ENCODE measurements around the gene ZNF664.

ZNF664 gene

DNA sequence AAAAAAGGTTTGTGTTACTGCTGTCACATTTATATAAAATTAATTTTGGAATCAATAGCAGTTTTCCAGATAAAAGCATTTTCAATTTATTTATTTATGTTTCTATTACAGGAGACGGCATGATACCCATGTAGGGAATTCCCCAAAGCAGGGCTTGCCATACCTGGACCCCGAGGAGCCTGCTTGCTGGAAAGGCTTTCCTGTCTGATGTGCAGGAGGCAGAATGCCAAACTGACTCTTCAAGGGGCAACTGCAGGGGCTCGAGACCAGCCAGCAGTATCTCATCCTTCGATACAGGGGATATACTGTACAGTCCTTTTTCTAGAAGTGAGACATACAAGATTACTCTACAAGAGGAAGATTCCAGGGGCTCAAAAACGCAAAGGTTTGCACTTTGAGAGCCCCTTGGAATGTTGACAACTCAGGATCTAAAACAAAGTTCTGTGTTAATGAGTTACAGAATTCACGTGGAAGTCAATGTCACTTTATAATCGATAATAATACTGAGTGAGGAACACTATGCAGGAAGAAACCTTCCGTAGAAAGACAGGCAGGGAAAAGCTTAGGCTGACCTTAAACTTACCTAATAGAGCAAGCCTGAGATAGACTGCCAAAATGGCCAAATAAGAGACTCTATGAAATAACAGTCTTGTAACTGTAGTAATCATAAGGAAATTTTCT lies 38.6 kb downstream of the ZNF664 start:
- ATAC-seq (no peak), DNase-seq (no peak)
- H3K9me3 Mint-ChIP-seq: no peaks in the 10 kb centered on the region
- peaks cover 15% of the 10 kb centered on the region for H3K4me1 Mint-ChIP-seq
- H3K36me3 Mint-ChIP-seq (ENCODE audit: low read depth): peaks cover 20% of the 10 kb centered on the region
- no peak overlapping the region for H3K4me3 Mint-ChIP-seq
- H3K27me3 Mint-ChIP-seq: no peaks in the 10 kb centered on the region
- H3K27ac Mint-ChIP-seq: no peak overlapping the region

DNA sequence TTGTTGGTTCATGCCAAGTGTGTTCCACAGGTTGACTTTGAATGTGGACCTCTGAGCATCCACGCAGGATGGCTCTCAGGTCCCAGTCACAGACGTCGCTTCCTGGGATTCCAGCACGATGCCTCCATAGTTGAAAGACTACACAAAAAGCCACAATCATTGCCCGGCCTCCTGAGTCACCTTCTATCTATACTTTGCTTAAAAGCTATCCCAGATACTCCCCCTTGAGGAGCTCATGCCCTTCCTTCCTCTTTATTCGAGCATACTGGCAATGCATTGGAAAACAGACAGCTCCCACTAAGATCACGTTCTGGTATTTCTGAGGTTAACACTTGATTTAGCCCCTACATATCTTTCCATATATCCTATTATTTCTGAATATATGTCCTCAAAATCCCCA lies 40.1 kb downstream of the ZNF664 start:
- no peak for ATAC-seq
- no peaks in the 10 kb centered on the region for H3K27me3 Mint-ChIP-seq
- no peaks in the 10 kb centered on the region for H3K9me3 Mint-ChIP-seq
- no peak for DNase-seq
- peaks cover 20% of the 10 kb centered on the region for H3K36me3 Mint-ChIP-seq (ENCODE audit: low read depth)
- no peak overlapping the region for H3K27ac Mint-ChIP-seq
- no peak overlapping the region for H3K4me3 Mint-ChIP-seq
- peaks cover 6% of the 10 kb centered on the region for H3K4me1 Mint-ChIP-seq

DNA sequence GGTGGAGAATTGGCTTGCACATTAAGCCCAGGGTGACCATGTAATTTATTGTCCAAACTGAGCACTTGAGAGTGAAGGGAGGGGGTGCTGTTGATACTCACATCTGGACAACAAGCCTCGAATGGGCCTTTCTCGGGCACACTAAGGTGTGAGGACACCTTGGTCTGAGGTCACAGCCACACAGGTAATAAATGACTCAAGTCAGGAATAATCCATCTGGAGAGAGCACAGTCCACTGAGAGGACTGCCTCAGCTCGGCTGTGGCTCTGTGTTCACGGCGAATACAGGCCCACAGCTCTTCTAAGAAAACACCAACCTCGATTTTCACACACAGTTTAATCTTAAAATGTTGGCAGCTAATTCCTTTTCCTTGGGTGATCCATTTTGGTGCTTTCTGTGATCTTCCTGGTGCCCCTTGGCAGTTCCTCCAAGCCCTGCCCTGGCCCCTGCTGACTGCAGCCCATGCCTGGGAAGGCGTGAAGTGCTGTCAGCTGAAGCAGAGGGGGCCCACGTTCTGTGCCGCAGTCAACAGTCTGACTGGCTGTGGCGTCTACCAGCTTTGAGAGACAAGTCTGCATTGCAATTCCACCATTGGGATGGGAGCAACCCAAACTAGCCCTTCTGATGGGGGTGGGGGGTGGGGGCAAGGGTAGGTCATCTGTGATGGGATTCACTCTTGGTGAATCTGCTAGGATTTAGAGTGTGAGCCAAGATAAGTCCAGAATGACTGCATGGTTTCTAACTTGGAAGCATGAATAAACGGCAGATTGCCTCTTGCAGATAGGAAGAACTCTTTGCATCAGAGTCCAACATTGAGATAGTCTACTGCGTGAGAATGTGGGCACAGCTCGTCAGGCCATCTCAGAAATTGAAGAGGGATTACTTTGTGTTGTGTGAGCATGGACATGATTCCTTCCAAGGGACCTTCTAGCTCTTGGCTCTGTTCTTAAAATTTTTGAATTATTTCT lies 42.8 kb downstream of the ZNF664 start:
- Mint-ChIP-seq H3K36me3 (ENCODE audit: low read depth) (peaks cover 10% of the 10 kb centered on the region), H3K9me3 (no peaks in the 10 kb centered on the region), H3K4me1 (peaks cover 3% of the 10 kb centered on the region), H3K27ac (no peak overlapping the region), H3K27me3 (no peaks in the 10 kb centered on the region), H3K4me3 (no peak overlapping the region)
- no peak for DNase-seq
- ATAC-seq: no peak

DNA sequence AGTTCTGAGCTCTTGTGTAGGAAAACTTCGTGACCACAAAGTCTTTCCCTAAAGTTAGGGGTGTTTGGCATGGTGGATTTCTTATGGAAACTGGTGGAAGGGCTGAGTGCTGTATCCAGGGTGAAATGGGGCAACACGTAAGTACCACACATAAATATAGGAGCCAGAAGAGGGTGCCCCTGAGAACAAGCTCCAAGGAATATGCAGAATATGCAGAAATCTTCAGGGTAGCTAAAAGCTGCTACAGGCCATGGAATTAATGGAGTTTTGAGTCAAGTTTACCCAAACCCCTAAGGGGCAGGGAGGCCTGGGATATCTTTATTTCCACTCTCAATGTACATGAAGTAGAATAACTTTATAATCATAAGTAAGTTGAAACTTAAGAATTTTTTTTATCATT lies 44.0 kb downstream of the ZNF664 start:
- Mint-ChIP-seq H3K27me3 (no peaks in the 10 kb centered on the region), H3K4me1 (peaks cover 3% of the 10 kb centered on the region), H3K9me3 (no peaks in the 10 kb centered on the region), H3K4me3 (no peak overlapping the region), H3K27ac (no peak overlapping the region), H3K36me3 (ENCODE audit: low read depth) (peaks cover 6% of the 10 kb centered on the region)
- ATAC-seq (no peak), DNase-seq (no peak)

DNA sequence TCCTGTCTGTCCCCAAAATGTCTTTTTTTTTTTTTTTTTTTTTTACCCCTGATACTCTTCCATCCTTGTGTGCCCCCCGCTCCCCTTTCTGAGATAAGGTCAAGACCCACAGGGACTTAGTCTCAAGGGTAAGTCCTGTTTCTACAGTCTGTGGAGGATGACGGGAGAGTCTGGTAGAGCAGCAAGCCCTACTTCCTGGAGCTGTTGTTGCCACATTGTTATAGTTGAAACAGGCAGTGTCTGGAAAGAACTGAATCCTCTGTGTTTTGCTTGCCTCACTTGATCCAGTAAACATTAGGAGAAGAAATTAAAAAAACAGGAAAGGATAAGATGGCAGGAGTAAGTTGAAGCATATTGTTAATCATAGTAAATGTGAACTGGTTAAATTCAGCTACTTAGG lies 45.5 kb downstream of the ZNF664 start:
- Mint-ChIP-seq H3K9me3 (no peaks in the 10 kb centered on the region), H3K27ac (no peak overlapping the region), H3K4me1 (peaks cover 3% of the 10 kb centered on the region), H3K4me3 (no peak overlapping the region), H3K27me3 (no peaks in the 10 kb centered on the region), H3K36me3 (ENCODE audit: low read depth) (no peaks in the 10 kb centered on the region)
- no peak for DNase-seq
- ATAC-seq: no peak

DNA sequence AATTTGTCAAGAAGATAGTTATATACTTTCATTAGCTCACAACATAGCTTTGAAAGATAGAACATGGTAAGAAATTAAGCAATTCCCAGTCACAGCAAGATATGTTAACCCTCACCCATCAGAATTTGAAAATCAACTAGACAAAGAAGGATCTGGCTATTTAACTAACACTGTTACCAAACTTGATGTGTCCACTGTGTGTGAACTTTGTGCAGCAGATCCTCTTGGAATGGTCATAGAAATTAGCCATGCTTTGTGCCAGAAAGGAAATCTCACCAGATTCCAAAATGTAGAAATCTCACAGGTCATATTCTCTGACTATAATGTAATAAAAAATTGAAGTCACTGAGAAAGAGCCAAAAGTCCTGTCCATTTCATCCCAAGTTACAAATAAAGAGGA lies 46.1 kb downstream of the ZNF664 start:
- H3K4me1 Mint-ChIP-seq: peaks cover 3% of the 10 kb centered on the region
- no peak for ATAC-seq
- no peaks in the 10 kb centered on the region for H3K27me3 Mint-ChIP-seq
- no peak overlapping the region for H3K27ac Mint-ChIP-seq
- no peak for DNase-seq
- no peaks in the 10 kb centered on the region for H3K36me3 Mint-ChIP-seq (ENCODE audit: low read depth)
- no peaks in the 10 kb centered on the region for H3K9me3 Mint-ChIP-seq
- no peak overlapping the region for H3K4me3 Mint-ChIP-seq

DNA sequence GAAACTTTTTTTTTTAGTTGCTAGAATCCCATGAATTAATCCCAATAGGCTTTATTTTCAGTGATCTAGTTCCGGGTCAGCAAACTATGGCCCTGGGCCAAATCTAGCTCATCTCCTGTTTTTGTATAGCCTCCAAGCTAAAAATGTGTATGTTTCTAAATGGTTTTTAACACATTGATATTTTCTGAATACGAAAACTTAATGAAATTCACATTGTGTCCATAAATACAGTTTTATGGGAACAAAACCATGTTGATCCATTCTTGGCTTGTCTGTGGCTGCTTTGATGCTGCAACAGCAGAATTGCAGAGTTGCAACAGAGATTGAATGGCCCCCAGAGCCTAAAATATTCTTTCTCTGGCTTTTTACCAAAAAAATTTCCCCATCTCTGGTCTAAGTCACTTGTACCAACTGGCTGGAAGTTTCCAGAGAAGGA lies 47.5 kb downstream of the ZNF664 start:
- Mint-ChIP-seq H3K27ac (no peak overlapping the region), H3K27me3 (no peaks in the 10 kb centered on the region), H3K9me3 (no peaks in the 10 kb centered on the region), H3K4me3 (no peak overlapping the region), H3K36me3 (ENCODE audit: low read depth) (no peaks in the 10 kb centered on the region), H3K4me1 (no peaks in the 10 kb centered on the region)
- DNase-seq (no peak), ATAC-seq (no peak)

DNA sequence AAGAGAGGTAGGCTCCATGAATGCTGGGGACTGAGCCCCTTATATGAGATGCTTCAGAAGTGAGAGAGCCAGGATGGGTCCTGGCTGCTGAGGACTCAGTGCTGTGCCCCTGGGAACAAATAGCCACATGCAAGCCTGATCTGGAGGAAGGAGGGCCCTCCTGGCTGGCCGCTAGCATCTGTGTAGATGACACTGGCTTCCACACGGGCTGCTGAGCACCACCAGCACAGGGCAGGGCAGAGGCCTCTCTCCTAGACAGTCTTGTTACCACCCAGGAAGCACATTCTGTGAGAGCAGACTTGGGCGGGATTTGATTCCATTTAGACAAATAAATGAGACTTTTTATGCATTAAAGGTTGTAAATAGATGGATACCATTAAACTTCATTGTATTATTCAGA lies 48.0 kb downstream of the ZNF664 start:
- H3K4me1 Mint-ChIP-seq: no peaks in the 10 kb centered on the region
- H3K27ac Mint-ChIP-seq: no peak overlapping the region
- no peaks in the 10 kb centered on the region for H3K27me3 Mint-ChIP-seq
- ATAC-seq (no peak), DNase-seq (no peak)
- no peaks in the 10 kb centered on the region for H3K9me3 Mint-ChIP-seq
- no peaks in the 10 kb centered on the region for H3K36me3 Mint-ChIP-seq (ENCODE audit: low read depth)
- H3K4me3 Mint-ChIP-seq: no peak overlapping the region

DNA sequence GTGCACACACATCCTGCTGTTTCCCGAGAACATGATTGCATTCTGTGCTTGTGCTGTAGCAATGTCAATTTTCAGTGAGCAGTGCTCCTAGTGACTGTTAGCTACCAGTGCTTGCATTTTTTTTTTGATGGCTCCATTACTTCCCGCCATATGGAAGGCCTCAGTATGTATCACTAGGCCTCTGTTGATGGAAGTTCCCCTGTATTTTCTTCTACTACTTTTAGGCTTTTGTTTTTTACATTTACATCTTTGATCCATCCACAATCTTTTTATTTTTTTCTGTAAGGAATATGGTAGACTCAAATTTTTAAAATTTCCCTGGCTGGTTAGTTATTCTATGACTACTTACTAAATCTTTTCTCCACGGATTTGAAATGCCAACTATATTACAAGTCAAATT lies 49.1 kb downstream of the ZNF664 start:
- ATAC-seq: no peak
- no peak for DNase-seq
- H3K9me3 Mint-ChIP-seq: no peaks in the 10 kb centered on the region
- no peak overlapping the region for H3K4me3 Mint-ChIP-seq
- H3K27me3 Mint-ChIP-seq: no peaks in the 10 kb centered on the region
- no peaks in the 10 kb centered on the region for H3K36me3 Mint-ChIP-seq (ENCODE audit: low read depth)
- H3K27ac Mint-ChIP-seq: no peak overlapping the region
- H3K4me1 Mint-ChIP-seq: no peaks in the 10 kb centered on the region

DNA sequence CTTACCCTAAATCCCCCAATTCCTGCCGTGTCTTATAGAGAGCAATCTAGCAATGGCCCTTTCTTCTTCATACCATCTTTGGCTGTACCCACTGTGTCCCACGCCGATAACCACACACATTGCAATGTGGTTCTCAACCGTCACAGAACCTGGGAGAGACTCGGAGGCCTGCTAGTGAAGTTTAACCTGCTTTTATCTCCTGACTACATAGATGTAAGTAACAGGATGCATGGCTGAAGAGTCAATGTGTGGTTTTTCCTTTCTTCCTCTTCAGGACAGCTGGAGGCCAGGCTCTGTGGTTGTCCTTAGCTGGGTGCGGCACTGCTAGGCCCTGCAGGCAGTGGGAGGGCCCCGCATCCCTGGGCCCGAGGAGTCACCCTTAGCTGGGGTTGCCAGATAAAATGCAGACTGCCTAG lies 51.3 kb downstream of the ZNF664 start:
- Mint-ChIP-seq H3K4me1 (no peaks in the 10 kb centered on the region), H3K9me3 (no peaks in the 10 kb centered on the region), H3K27me3 (no peaks in the 10 kb centered on the region), H3K36me3 (ENCODE audit: low read depth) (no peaks in the 10 kb centered on the region), H3K4me3 (no peak overlapping the region), H3K27ac (no peak overlapping the region)
- ATAC-seq: no peak
- DNase-seq: no peak

DNA sequence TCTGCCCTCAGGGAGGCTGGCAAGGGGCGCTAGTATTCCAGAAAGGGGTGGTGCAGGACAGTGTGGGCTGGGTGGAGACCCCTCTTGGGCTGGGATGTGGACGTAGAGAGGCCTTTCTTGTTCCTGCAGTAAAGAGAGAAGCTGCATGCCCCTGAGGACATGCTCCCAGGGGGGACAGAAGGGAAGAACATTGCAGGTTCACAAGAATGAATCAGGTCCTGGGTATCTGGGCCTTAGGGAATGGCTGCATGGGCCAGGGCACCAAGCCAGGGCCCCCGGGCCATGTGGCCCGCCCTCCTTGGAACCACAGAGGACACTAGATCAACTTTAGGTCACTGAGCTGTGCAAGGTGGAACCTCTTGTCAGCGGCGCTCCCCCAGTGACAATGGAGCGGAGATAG lies 51.8 kb downstream of the ZNF664 start:
- no peaks in the 10 kb centered on the region for H3K4me1 Mint-ChIP-seq
- ATAC-seq (no peak), DNase-seq (no peak)
- H3K4me3 Mint-ChIP-seq: no peak overlapping the region
- no peak overlapping the region for H3K27ac Mint-ChIP-seq
- H3K36me3 Mint-ChIP-seq (ENCODE audit: low read depth): no peaks in the 10 kb centered on the region
- H3K9me3 Mint-ChIP-seq: no peaks in the 10 kb centered on the region
- no peaks in the 10 kb centered on the region for H3K27me3 Mint-ChIP-seq

DNA sequence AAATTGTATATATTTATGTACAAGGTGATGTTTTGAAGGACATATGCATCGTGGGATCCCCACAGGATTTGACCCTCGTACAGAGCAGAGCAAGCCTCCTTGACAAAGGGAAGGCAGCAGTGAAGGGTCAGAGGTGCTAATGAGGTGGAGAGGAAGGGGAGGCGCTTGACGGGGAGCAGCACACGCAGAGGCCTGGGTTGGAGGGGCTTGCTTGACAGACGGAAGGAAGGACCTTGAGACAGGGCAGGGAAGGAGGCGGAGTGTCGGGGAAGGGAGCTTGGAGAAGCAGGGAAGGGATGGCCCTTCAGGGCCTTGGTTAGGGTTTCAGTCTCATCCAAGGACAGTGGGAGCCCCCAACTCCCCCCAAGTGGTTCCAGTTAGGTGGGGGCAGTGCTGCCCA lies 52.6 kb downstream of the ZNF664 start:
- no peaks in the 10 kb centered on the region for H3K27me3 Mint-ChIP-seq
- no peak overlapping the region for H3K27ac Mint-ChIP-seq
- no peak overlapping the region for H3K4me3 Mint-ChIP-seq
- H3K36me3 Mint-ChIP-seq (ENCODE audit: low read depth): no peaks in the 10 kb centered on the region
- no peak for DNase-seq
- no peak for ATAC-seq
- no peaks in the 10 kb centered on the region for H3K4me1 Mint-ChIP-seq
- H3K9me3 Mint-ChIP-seq: no peaks in the 10 kb centered on the region

DNA sequence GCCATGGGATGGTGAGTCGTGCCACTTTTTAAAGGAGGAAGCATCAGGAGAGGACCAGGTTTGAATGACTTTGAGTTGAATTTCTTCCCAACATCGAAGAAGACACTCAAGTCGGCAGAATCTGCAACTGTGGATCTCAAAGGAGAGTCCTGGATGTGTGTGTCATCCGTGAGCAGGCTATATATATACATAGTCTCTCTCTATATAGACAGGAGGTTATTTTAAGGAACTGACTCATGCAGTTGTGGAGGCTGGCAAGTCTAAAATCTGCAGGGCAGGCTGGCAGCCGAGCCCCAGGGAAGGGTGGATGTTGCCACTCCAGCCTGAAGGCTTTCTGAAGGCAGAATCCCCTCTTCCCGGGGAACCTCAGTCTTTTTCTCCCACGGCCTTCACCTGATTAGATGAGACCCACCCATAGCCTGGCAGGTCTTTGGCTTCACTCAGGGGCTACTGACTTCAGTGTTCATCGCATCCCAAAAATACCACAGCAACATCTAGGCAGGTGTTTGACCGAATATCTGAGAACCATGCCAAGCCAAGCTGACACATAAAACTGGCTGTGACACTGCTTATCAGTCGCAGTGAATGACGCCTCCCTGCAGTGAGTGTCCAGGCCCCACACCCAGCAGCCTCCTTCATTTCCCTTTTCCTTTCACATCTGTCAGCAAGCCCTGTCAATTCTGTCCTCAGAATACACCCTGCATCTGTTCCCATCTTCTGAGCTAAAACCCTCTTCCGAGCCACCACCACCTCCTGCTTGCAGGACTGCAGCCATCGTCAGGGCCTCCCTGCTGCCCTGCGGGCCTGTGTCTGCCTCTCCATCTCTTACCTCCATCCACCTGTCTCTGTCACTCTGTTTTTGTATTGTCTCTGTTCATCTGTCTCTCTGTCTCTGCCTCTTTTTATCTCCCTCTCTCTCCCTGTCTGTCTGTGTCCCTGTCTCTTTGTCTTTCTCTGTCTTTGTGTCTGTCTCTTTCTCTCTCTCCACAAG lies 54.0 kb downstream of the ZNF664 start:
- H3K36me3 Mint-ChIP-seq (ENCODE audit: low read depth): no peaks in the 10 kb centered on the region
- ATAC-seq: no peak
- H3K9me3 Mint-ChIP-seq: no peaks in the 10 kb centered on the region
- H3K27ac Mint-ChIP-seq: no peak overlapping the region
- H3K4me1 Mint-ChIP-seq: no peaks in the 10 kb centered on the region
- no peak for DNase-seq
- H3K4me3 Mint-ChIP-seq: no peak overlapping the region
- H3K27me3 Mint-ChIP-seq: no peaks in the 10 kb centered on the region

DNA sequence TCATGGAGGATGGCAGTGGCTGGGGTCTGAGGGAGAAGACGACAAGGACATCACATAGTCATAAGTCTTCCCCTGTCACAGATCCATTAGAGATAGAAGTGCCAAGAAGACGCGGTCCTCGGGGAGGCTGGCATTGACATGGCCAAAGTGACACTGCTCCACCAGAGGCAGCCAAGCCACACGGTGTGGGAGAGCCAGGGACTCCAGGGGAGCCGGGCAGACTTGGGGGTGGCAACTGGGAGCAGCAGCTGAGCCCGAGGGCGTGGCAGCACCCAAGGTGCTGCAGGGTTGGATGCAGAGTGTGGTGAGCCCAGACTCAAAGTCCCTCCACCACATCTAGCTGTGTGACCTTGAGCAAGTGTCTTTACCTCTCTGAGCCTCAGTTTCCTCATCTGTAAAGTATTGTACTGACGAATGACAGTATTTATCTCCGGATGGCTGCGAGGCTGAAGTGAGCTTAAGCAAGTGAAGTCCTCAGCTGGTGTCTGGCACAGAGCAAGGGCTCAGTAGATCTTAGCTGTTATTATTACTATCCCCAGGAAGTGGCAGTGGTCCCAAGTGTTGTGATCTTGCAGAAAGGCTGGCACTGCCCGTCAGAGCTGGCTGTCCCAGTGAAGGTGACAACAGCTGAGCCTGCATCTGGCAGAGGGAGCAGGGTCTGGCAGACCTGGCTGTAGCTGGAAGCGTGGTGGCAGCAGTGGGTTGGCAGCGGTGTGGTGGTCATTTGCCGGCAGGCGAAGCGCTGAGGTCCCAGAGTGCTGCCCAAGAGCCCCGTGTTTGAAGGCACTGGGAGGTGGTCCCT lies 54.9 kb downstream of the ZNF664 start:
- Mint-ChIP-seq H3K9me3 (no peaks in the 10 kb centered on the region), H3K27me3 (no peaks in the 10 kb centered on the region), H3K27ac (no peak overlapping the region), H3K36me3 (ENCODE audit: low read depth) (no peaks in the 10 kb centered on the region), H3K4me3 (no peak overlapping the region), H3K4me1 (no peaks in the 10 kb centered on the region)
- no peak for DNase-seq
- ATAC-seq: no peak
